ENCODE data around the gene PRMT1.

- TF ChIP-seq CTCF (IDR thresholded peaks at IDR 0.05) (no peak), POLR2A (IDR thresholded peaks at IDR 0.05) (no peak)
Observed at GRCh38 chr19:49700563-49700962, 23.5 kb downstream of the PRMT1 start.
